HG02798 (cell line): Measurements from ENCODE around the gene ILF2.
"Not testable (repeated sequence)": the region's sequence is repeated elsewhere in the genome, so short reads cannot be mapped to it uniquely, and the experiment has no call there.

ENCODE experiments used
- ATAC-seq: cut with Tn5 transposase; IDR thresholded peaks from one replicate; pipeline ENCODE4 v1.9.1; 2021; ENCODE audit warnings: mild to moderate bottlenecking; ENCODE audit not compliant: unreplicated experiment, poor library complexity

The ILF2 gene

GRCh38 chr1:153670859-153671627 is at the start of gene ILF2:
Gene ILF2, minus strand, starts transcription at chr1:153670993. Its CDS starts 71 bp downstream, at chr1:153670922.
- peak; percentile 95 for ATAC-seq

- ATAC-seq, result no peak
These were observed 46.5 kb upstream of the ILF2 start for GRCh38 chr1:153717330-153717729.

GRCh38 chr1:153716211-153716610 is 45.4 kb upstream of the ILF2 start:
- ATAC-seq, result not testable (repeated sequence)

GRCh38 chr1:153711026-153711425 is 40.2 kb upstream of the ILF2 start:
- ATAC-seq, result no peak

GRCh38 chr1:153705484-153705883 is 34.7 kb upstream of the ILF2 start:
- no peak for ATAC-seq

- no peak for ATAC-seq
These were observed 29.0 kb upstream of the ILF2 start for GRCh38 chr1:153699768-153700167.

GRCh38 chr1:153698923-153699714 is 28.3 kb upstream of the ILF2 start:
- ATAC-seq, result no peak

- ATAC-seq, result no peak
These were observed 27.5 kb upstream of the ILF2 start for GRCh38 chr1:153698020-153698922.

GRCh38 chr1:153697191-153698019 is 26.6 kb upstream of the ILF2 start:
- no peak for ATAC-seq

- ATAC-seq, result no peak
These were observed 25.9 kb upstream of the ILF2 start for GRCh38 chr1:153696741-153697140.

GRCh38 chr1:153693466-153693865 is 22.7 kb upstream of the ILF2 start:
- no peak for ATAC-seq

- ATAC-seq, result no peak
These were observed 18.0 kb upstream of the ILF2 start for GRCh38 chr1:153688736-153689328.

GRCh38 chr1:153688276-153688675 is 17.5 kb upstream of the ILF2 start:
- ATAC-seq, result no peak

GRCh38 chr1:153687346-153688125 is 16.7 kb upstream of the ILF2 start:
- ATAC-seq, result no peak

GRCh38 chr1:153685544-153686340 is 14.9 kb upstream of the ILF2 start:
- no peak for ATAC-seq

- no peak for ATAC-seq
These were observed 14.1 kb upstream of the ILF2 start for GRCh38 chr1:153684892-153685291.

- ATAC-seq, result no peak
These were observed 13.1 kb upstream of the ILF2 start for GRCh38 chr1:153683854-153684253.

- no peak for ATAC-seq
These were observed 11.9 kb upstream of the ILF2 start for GRCh38 chr1:153682730-153683129.
